HG03135 (cell line): ENCODE data around the gene THRSP.
"Not testable (repeated sequence)": the region's sequence is repeated elsewhere in the genome, so short reads cannot be mapped to it uniquely, and the experiment has no call there.

ENCODE experiments used
- ATAC-seq: cut with Tn5 transposase; IDR thresholded peaks from one replicate; pipeline ENCODE4 v1.9.1; 2021; ENCODE audit warnings: mild to moderate bottlenecking, moderate library complexity; ENCODE audit not compliant: unreplicated experiment

THRSP gene

GRCh38 chr11:78038697-78039313 is 24.9 kb upstream of the THRSP start:
- no peak for ATAC-seq

GRCh38 chr11:78039391-78039918 is 24.2 kb upstream of the THRSP start:
- ATAC-seq, result no peak

- ATAC-seq, result no peak
Observed at GRCh38 chr11:78039919-78040671, 23.6 kb upstream of the THRSP start.

- no peak for ATAC-seq
Observed at GRCh38 chr11:78040691-78041379, 22.8 kb upstream of the THRSP start.

GRCh38 chr11:78041380-78041719 is 22.3 kb upstream of the THRSP start:
- not testable (repeated sequence) for ATAC-seq

GRCh38 chr11:78041843-78042440 is 21.7 kb upstream of the THRSP start:
- no peak for ATAC-seq

GRCh38 chr11:78044706-78045105 is 19.0 kb upstream of the THRSP start:
- no peak for ATAC-seq

GRCh38 chr11:78045851-78046485 is 17.7 kb upstream of the THRSP start:
- ATAC-seq, result no peak

- ATAC-seq, result no peak
Observed at GRCh38 chr11:78046486-78046854, 17.2 kb upstream of the THRSP start.

- no peak for ATAC-seq
Observed at GRCh38 chr11:78048561-78048960, 15.1 kb upstream of the THRSP start.

- ATAC-seq, result no peak
Observed at GRCh38 chr11:78049348-78049747, 14.3 kb upstream of the THRSP start.

GRCh38 chr11:78050964-78051831 is 12.5 kb upstream of the THRSP start:
- ATAC-seq, result no peak

- no peak for ATAC-seq
Observed at GRCh38 chr11:78054971-78055370, 8.7 kb upstream of the THRSP start.

GRCh38 chr11:78056093-78056492 is 7.6 kb upstream of the THRSP start:
- ATAC-seq, result no peak

- no peak for ATAC-seq
Observed at GRCh38 chr11:78057462-78058055, 6.1 kb upstream of the THRSP start.

GRCh38 chr11:78059749-78060328 is 3.8 kb upstream of the THRSP start:
- ATAC-seq, result not testable (repeated sequence)

- no peak for ATAC-seq
Observed at GRCh38 chr11:78060533-78060932, 3.1 kb upstream of the THRSP start.

GRCh38 chr11:78061088-78061920 is 2.4 kb upstream of the THRSP start:
- no peak for ATAC-seq
